Stomach (tissue), 9 donors: ENCODE results near the gene TRAF3IP3. TPM values are rescaled to one million over a fixed set of nuclear protein-coding genes. Genes with fewer than 3 reads are reported as not detected.
A peak's percentile ranks its signal among the peaks of the same experiment; 100 is the strongest.

Experiments used
- DNase-seq, 2 donors: peaks; one replicate each; pipeline versions ENCODE4 v3.0.0 to v3.0.0-alpha.2; 2013 to 2019
- H3K27ac ChIP-seq, 5 donors: fragments of 200-600 bp in 4 of 5; sonication (generic) in 4 of 5; one replicate each; pipeline ENCODE4 v1.5.1; 2013 to 2019; ENCODE audit warnings: mild to moderate bottlenecking in 1 of 5, moderate library complexity in 1 of 5
- H3K27me3 ChIP-seq, 3 donors: fragments of 200-600 bp; sonication (generic); one replicate each; pipeline ENCODE4 v1.5.1; 2017 to 2019; ENCODE audit warnings: mixed run types in 1 of 3
- H3K36me3 ChIP-seq, 4 donors: fragments of 200-600 bp; sonication (generic); 1 replicate in 3 of 4; 2 replicates in 1 of 4; pipeline ENCODE4 v1.5.1; 2016 to 2019
- H3K4me1 ChIP-seq, 4 donors: fragments of 200-600 bp; sonication (generic); one replicate each; pipeline ENCODE4 v1.5.1; 2016 to 2019
- H3K4me3 ChIP-seq, 4 donors: fragments of 200-600 bp; sonication (generic) in 3 of 4; one replicate each; pipeline ENCODE4 v1.5.1; 2016 to 2019; ENCODE audit warnings: mild to moderate bottlenecking in 1 of 4
- H3K9me3 ChIP-seq, 4 donors: fragments of 200-600 bp; sonication (generic); one replicate each; pipeline ENCODE4 v1.5.1; 2016 to 2019
- CTCF ChIP-seq, 7 experiments: fragments of 450-650 bp in 4 of 7; fragments of 200-600 bp in 3 of 7; sonication (generic) in 3 of 7; IDR thresholded peaks; one replicate each; pipeline ENCODE4 v1.5.1; 2016 to 2019; ENCODE audit warnings: antibody characterized with exemption in 7 of 7, control low read depth in 2 of 7, mild to moderate bottlenecking in 1 of 7
- EP300 ChIP-seq: sonication (generic); formaldehyde crosslinking; IDR thresholded peaks from one replicate; pipeline ENCODE4 v1.6.1; 2017; ENCODE audit warnings: antibody characterized with exemption
- POLR2A ChIP-seq, 4 donors: fragments of 450-650 bp; IDR thresholded peaks; one replicate each; pipeline ENCODE4 v1.6.1; 2016; ENCODE audit warnings: antibody characterized with exemption in 4 of 4, control low read depth in 2 of 4, mild to moderate bottlenecking in 1 of 4, moderate library complexity in 1 of 4
- POLR2AphosphoS5 ChIP-seq, 3 donors: sonication (generic); formaldehyde crosslinking; IDR thresholded peaks; one replicate each; pipeline ENCODE4 v1.6.1; 2016; ENCODE audit warnings: antibody characterized with exemption in 3 of 3
- WGBS, 5 donors: extraction: QIAGEN DNeasy Blood & Tissue Kit in 3 of 5; methylation state at CpG; one replicate each; pipeline versions ENCODE4 v1.1.5 to v1.1.7; 2013 to 2018; 5-methylcytosine and 5-hydroxymethylcytosine counted together
- intact Hi-C: fragments of 100-400 bp; cut with DNase I; formaldehyde crosslinking; loops from one replicate; pipeline ENCODE4 v1.15.1; 2023; ENCODE audit warnings: low total_unique reads
- polyA plus RNA-seq, 3 donors: library from polyadenylated mRNA; stranded (reverse); fragments of 200-250 nt; gene quantifications; one replicate each; pipeline ENCODE4 v1.2.3, GENCODE V29; 2013
- total RNA-seq, 5 donors: library from RNA; depleted of rRNA; stranded (reverse); fragments of >200 nt; gene quantifications; one replicate each; pipeline versions ENCODE4 v1.1.0 to v1.2.3, GENCODE V29; 2014 to 2016
- donor health status: healthy with polysubstance abuse.
- donor health status: Bipolar disorder and iron deficiency.
- donor health status: healthy.

Gene TRAF3IP3
- total and polyA plus RNA-seq, 8 donors = 2.2 to 9.6 (median 3.3) TPM; not detected in 1

- H3K36me3 ChIP-seq = no peaks in the 10 kb centered on the region
- H3K9me3 ChIP-seq = no peaks in the 10 kb centered on the region
- intact Hi-C loops = no loop called here
- 78 to 87% (median 82%) methylated on average over 6 of the region's 6 CpGs for WGBS, 5 donors
- H3K27me3 ChIP-seq = peaks cover 0 to 7% (median 3%) of the 10 kb centered on the region in 3 donors
- TF ChIP-seq EP300 = no peak
- TF ChIP-seq POLR2A (IDR thresholded peaks at IDR 0.05) = no peak
- TF ChIP-seq CTCF (IDR thresholded peaks at IDR 0.05) = no peak
- no peak for TF ChIP-seq POLR2AphosphoS5 (IDR thresholded peaks at IDR 0.05)
- no peaks in the 10 kb centered on the region for H3K4me1 ChIP-seq
- H3K4me3 ChIP-seq = no peak overlapping the region
- no peak overlapping the region for H3K27ac ChIP-seq
- peak in 1 of 2 donors; percentile 51 for DNase-seq
Observed at GRCh38 chr1:209815931-209816341, 60.1 kb downstream of the TRAF3IP3 start.

- H3K27me3 ChIP-seq = peaks cover 0 to 7% (median 3%) of the 10 kb centered on the region in 3 donors
- intact Hi-C loops = no loop called here
- WGBS, 5 donors = 59 to 83% (median 68%) methylated on average over 3 of the region's 3 CpGs
- TF ChIP-seq EP300 (no peak), CTCF (IDR thresholded peaks at IDR 0.05) (no peak), POLR2A (IDR thresholded peaks at IDR 0.05) (no peak), POLR2AphosphoS5 (IDR thresholded peaks at IDR 0.05) (no peak)
- no peaks in the 10 kb centered on the region for H3K4me1 ChIP-seq
- no peaks in the 10 kb centered on the region for H3K36me3 ChIP-seq
- no peak for DNase-seq
- no peak overlapping the region for H3K27ac ChIP-seq
- no peaks in the 10 kb centered on the region for H3K9me3 ChIP-seq
- H3K4me3 ChIP-seq = no peak overlapping the region
Observed at GRCh38 chr1:209816923-209817322, 61.1 kb downstream of the TRAF3IP3 start.

GRCh38 chr1:209817691-209818090, 61.8 kb downstream of the TRAF3IP3 start:
- no peaks in the 10 kb centered on the region for H3K9me3 ChIP-seq
- WGBS, 5 donors = 85 to 100% (median 92%) methylated on average over 1 of the region's 1 CpG
- H3K4me1 ChIP-seq = peaks cover 0 to under 1% (median under 1%) of the 10 kb centered on the region in 4 donors
- intact Hi-C loops = no loop called here
- DNase-seq = no peak
- peaks cover 0 to 7% (median 3%) of the 10 kb centered on the region in 3 donors for H3K27me3 ChIP-seq
- no peak for TF ChIP-seq CTCF (IDR thresholded peaks at IDR 0.05)
- no peak for TF ChIP-seq POLR2AphosphoS5 (IDR thresholded peaks at IDR 0.05)
- TF ChIP-seq EP300 = no peak
- no peak for TF ChIP-seq POLR2A (IDR thresholded peaks at IDR 0.05)
- no peak overlapping the region for H3K4me3 ChIP-seq
- H3K36me3 ChIP-seq = no peaks in the 10 kb centered on the region
- no peak overlapping the region for H3K27ac ChIP-seq

- Histone ChIP-seq H3K27ac (no peak overlapping the region), H3K27me3 (peaks cover 0 to 7% (median 3%) of the 10 kb centered on the region in 3 donors), H3K36me3 (no peaks in the 10 kb centered on the region), H3K9me3 (no peaks in the 10 kb centered on the region), H3K4me1 (peaks cover 0 to 9% (median 4%) of the 10 kb centered on the region in 4 donors), H3K4me3 (no peak overlapping the region)
- no peak for DNase-seq
- WGBS, 5 donors = 17 to 82% (median 23%) methylated on average over 1 of the region's 1 CpG
- TF ChIP-seq EP300 = no peak
- no peak for TF ChIP-seq POLR2A (IDR thresholded peaks at IDR 0.05)
- TF ChIP-seq POLR2AphosphoS5 (IDR thresholded peaks at IDR 0.05) = no peak
- no peak for TF ChIP-seq CTCF (IDR thresholded peaks at IDR 0.05)
- intact Hi-C loops = no loop called here
Observed at GRCh38 chr1:209819058-209819457, 63.2 kb downstream of the TRAF3IP3 start.
